NCI-H460 (cell line): ENCODE results near the gene TTLL1. TPM values are rescaled to one million over a fixed set of nuclear protein-coding genes. Genes with fewer than 3 reads are reported as not detected.

Experiments used
- DNase-seq: peaks from one replicate; pipeline ENCODE4 v3.0.0-alpha.2; 2016; ENCODE audit warnings: low read depth; ENCODE audit errors: extremely low read depth
- total RNA-seq: library from RNA; depleted of rRNA; stranded (reverse); fragments of >200 nt; shearing (Covaris generic); gene quantifications from 2 replicates; pipeline ENCODE4 v1.2.3, GENCODE V29; 2014

Gene TTLL1
- total RNA-seq, 1 experiment from 2014 or later: 2.7 TPM

- DNase-seq: peak; percentile 95
These were observed 74.1 kb downstream of the TTLL1 start, which contains the start of gene PACSIN2 for GRCh38 chr22:43014869-43015676. PACSIN2 (minus strand) TSS chr22:43015149; CDS start chr22:42912080, 103,069 bp downstream.

- DNase-seq: no peak
These were observed 74.8 kb downstream of the TTLL1 start for GRCh38 chr22:43014316-43014868.

- DNase-seq: no peak
These were observed 75.6 kb downstream of the TTLL1 start for GRCh38 chr22:43013355-43014315.

GRCh38 chr22:43012390-43012789 lies 76.8 kb downstream of the TTLL1 start:
- DNase-seq: no peak

GRCh38 chr22:43011079-43011478 lies 78.1 kb downstream of the TTLL1 start:
- DNase-seq: no peak

GRCh38 chr22:43009444-43009843 lies 79.7 kb downstream of the TTLL1 start:
- DNase-seq: no peak

GRCh38 chr22:43008921-43009320 lies 80.3 kb downstream of the TTLL1 start:
- DNase-seq: no peak

- DNase-seq: no peak
These were observed 80.7 kb downstream of the TTLL1 start for GRCh38 chr22:43008509-43008908.

- DNase-seq: no peak
These were observed 81.6 kb downstream of the TTLL1 start for GRCh38 chr22:43007519-43008102.

GRCh38 chr22:43006753-43007152 lies 82.4 kb downstream of the TTLL1 start:
- DNase-seq: no peak

- no peak for DNase-seq
These were observed 83.1 kb downstream of the TTLL1 start for GRCh38 chr22:43006016-43006505.

GRCh38 chr22:43005106-43005505 lies 84.1 kb downstream of the TTLL1 start:
- DNase-seq: no peak

- DNase-seq: no peak
These were observed 84.7 kb downstream of the TTLL1 start for GRCh38 chr22:43004362-43005035.

GRCh38 chr22:43002202-43002586 lies 87.0 kb downstream of the TTLL1 start:
- no peak for DNase-seq

- no peak for DNase-seq
These were observed 87.7 kb downstream of the TTLL1 start for GRCh38 chr22:43001271-43002201.

GRCh38 chr22:43000441-43001175 lies 88.6 kb downstream of the TTLL1 start:
- no peak for DNase-seq

GRCh38 chr22:42997582-42998090 lies 91.6 kb downstream of the TTLL1 start:
- no peak for DNase-seq
